ENCODE data around the gene COQ10A. TPM values are rescaled to one million over a fixed set of nuclear protein-coding genes. Genes with fewer than 3 reads are reported as not detected.
"Not testable (repeated sequence)": the region's sequence is repeated elsewhere in the genome, so short reads cannot be mapped to it uniquely, and the experiment has no call there.

The COQ10A gene
- total and polyA plus RNA-seq, 2 donors from 2014 or later: 14.5 to 30.0 TPM

DNA sequence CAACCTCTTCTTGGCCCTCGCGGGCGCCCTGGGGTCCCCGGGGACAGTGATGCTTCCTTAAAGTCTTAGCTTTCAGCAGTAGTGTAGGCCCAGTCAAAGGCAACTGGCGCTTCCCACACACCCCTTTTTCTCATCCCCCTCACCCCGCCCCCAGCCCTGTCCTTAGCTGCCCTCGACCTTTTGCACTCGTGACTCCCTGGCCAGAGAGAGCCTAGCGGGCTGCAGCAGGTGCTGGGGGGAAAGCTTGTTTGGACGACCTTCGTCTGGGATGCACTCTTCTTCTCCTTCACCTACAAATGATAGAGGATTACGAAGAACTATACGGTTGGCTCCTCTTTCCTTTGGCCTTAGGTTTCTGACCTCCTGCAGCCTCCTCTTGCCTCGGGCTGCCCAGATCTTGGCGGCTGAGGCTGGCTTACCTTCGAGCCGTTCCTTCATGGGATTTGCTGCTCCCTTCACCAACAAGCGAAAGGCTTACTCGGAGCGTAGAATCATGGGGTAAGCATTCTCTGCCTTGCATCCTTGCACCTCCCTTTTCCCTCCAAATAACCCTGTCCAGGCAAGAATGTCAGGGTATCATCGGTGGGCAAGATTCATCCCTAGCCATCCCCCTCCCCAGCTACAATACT, 815 bp downstream of the COQ10A start:
- TF ChIP-seq CTCF (IDR thresholded peaks at IDR 0.05; ENCODE audit: borderline replicate concordance, extremely low read depth, insufficient read depth): no peak
- intact Hi-C loops (cut with DNase I): no loop called here
- Histone ChIP-seq H3K27me3 (ENCODE audit: control insufficient read depth, insufficient read depth, low read length) (no peaks in the 10 kb centered on the region), H3K9me3 (ENCODE audit: control insufficient read depth in 2 of 3, insufficient read depth in 1 of 3, low read length in 3 of 3) (no peaks in the 10 kb centered on the region), H3K4me3 (ENCODE audit: low read length in 3 of 3) (peak overlapping the region; percentile 74 to 88 (median 77)), H3K27ac (ENCODE audit: low read depth in 2 of 2, low read length in 2 of 2) (peak overlapping the region; percentile 96 to 97), H3K36me3 (ENCODE audit: control insufficient read depth in 2 of 3, insufficient read depth in 3 of 3, low read length in 3 of 3) (peaks cover 0 to 13% (median 11%) of the 10 kb centered on the region in 3 donors), H3K4me1 (ENCODE audit: control insufficient read depth in 2 of 3, insufficient read depth in 2 of 3, low read depth in 1 of 3, low read length in 3 of 3) (peaks cover 0 to 9% (median 0%) of the 10 kb centered on the region in 3 donors), H3K9ac (ENCODE audit: low read length in 3 of 3) (peak overlapping the region; percentile 37 to 91 (median 59))
- DNase-seq (peak in 3 of 5 donors; percentile 11 to 79 (median 67)), FAIRE-seq (no peak)

DNA sequence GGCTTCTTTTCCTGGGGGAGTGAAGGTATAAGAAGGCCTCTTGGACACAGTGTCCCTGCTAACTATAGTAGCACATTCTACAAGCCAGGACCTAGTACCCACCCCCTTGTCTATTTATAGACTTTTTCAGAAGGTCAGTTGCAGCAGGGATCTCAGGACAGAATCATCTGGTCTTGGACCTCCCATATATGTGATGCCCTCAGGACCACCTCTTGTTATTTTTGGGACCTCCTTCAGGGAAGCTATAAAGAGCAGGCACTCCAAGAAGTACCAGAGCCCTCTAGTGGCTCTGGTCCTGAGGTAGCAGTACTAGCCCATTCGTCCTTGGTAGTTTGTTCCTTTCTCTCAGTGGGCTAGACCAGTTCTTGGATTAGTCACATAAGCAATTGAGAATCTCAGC, 4.3 kb downstream of the COQ10A start:
- peak; percentile 17 for TF ChIP-seq CTCF (IDR thresholded peaks at IDR 0.05; ENCODE audit: borderline replicate concordance, extremely low read depth, insufficient read depth)
- Histone ChIP-seq H3K27me3 (ENCODE audit: control insufficient read depth, insufficient read depth, low read length) (no peaks in the 10 kb centered on the region), H3K4me3 (ENCODE audit: low read length in 3 of 3) (no peak overlapping the region), H3K27ac (ENCODE audit: low read depth in 2 of 2, low read length in 2 of 2) (no peak overlapping the region), H3K4me1 (ENCODE audit: control insufficient read depth in 2 of 3, insufficient read depth in 2 of 3, low read depth in 1 of 3, low read length in 3 of 3) (peaks cover 0 to 9% (median 0%) of the 10 kb centered on the region in 3 donors), H3K36me3 (ENCODE audit: control insufficient read depth in 2 of 3, insufficient read depth in 3 of 3, low read length in 3 of 3) (peaks cover 8 to 37% (median 31%) of the 10 kb centered on the region in 3 donors), H3K9ac (ENCODE audit: low read length in 3 of 3) (no peak overlapping the region), H3K9me3 (ENCODE audit: control insufficient read depth in 2 of 3, insufficient read depth in 1 of 3, low read length in 3 of 3) (no peaks in the 10 kb centered on the region)
- FAIRE-seq (no peak), DNase-seq (peak in 1 of 5 donors; percentile 48)
- intact Hi-C loops (cut with DNase I): no loop called here

DNA sequence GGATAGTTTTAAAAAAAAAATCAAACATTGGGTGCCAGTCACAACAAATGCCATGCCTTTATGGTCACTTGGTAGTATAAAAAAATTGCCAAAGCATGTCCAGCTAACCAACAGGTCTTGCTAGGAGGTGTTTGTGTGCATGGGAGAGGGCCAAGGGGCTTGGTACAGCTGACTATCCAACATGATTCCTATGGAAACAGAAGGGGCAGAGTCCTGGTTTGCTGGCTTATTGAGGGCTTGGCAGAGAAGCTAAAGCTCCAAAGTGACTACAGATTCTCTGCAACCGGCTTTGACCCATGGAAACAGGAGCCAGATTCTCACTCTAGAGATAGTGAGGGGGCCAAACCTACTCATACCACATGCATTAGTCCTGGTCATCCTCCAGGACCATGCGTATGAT, 5.7 kb downstream of the COQ10A start:
- H3K4me3 ChIP-seq (ENCODE audit: low read length in 3 of 3); FAIRE-seq; intact Hi-C loops (cut with DNase I); H3K9ac ChIP-seq (ENCODE audit: low read length in 3 of 3); H3K27me3 ChIP-seq (ENCODE audit: control insufficient read depth, insufficient read depth, low read length); H3K27ac ChIP-seq (ENCODE audit: low read depth in 2 of 2, low read length in 2 of 2); DNase-seq; H3K9me3 ChIP-seq (ENCODE audit: control insufficient read depth in 2 of 3, insufficient read depth in 1 of 3, low read length in 3 of 3); H3K4me1 ChIP-seq (ENCODE audit: control insufficient read depth in 2 of 3, insufficient read depth in 2 of 3, low read depth in 1 of 3, low read length in 3 of 3): not testable (repeated sequence)
- peaks cover 9 to 42% (median 33%) of the 10 kb centered on the region in 3 donors for H3K36me3 ChIP-seq (ENCODE audit: control insufficient read depth in 2 of 3, insufficient read depth in 3 of 3, low read length in 3 of 3)

- Histone ChIP-seq H3K9me3 (ENCODE audit: control insufficient read depth in 2 of 3, insufficient read depth in 1 of 3, low read length in 3 of 3) (no peaks in the 10 kb centered on the region), H3K36me3 (ENCODE audit: control insufficient read depth in 2 of 3, insufficient read depth in 3 of 3, low read length in 3 of 3) (peaks cover 9 to 55% (median 34%) of the 10 kb centered on the region in 3 donors), H3K27ac (ENCODE audit: low read depth in 2 of 2, low read length in 2 of 2) (no peak overlapping the region), H3K27me3 (ENCODE audit: control insufficient read depth, insufficient read depth, low read length) (no peaks in the 10 kb centered on the region), H3K9ac (ENCODE audit: low read length in 3 of 3) (no peak overlapping the region), H3K4me1 (ENCODE audit: control insufficient read depth in 2 of 3, insufficient read depth in 2 of 3, low read depth in 1 of 3, low read length in 3 of 3) (no peaks in the 10 kb centered on the region), H3K4me3 (ENCODE audit: low read length in 3 of 3) (no peak overlapping the region)
- no peak for DNase-seq
- no peak for TF ChIP-seq CTCF (IDR thresholded peaks at IDR 0.05; ENCODE audit: borderline replicate concordance, extremely low read depth, insufficient read depth)
- intact Hi-C loops (cut with DNase I): no loop called here
- no peak for FAIRE-seq
Measured at GRCh38 chr12:56274299-56274698, 7.6 kb downstream of the COQ10A start.

Data from kidney (tissue), 14 donors.